SH-SY5Y (cell line): ENCODE data around the gene TEX55.

Experiments
- GATA2 ChIP-seq: IDR thresholded peaks from 2 replicates; pipeline ENCODE4 v1.6.1; 2011; ENCODE audit warnings: mild to moderate bottlenecking, low read depth, low read length
- GATA3 ChIP-seq: IDR thresholded peaks from 2 replicates; pipeline ENCODE4 v1.6.1; 2011; ENCODE audit warnings: low read depth, mild to moderate bottlenecking, low read length, moderate library complexity

Gene TEX55

GRCh38 chr3:119145500-119146167 lies at the start of gene TEX55:
Gene TEX55 (plus strand): TSS chr3:119146165. CDS start chr3:119146190, 25 bp downstream.
- TF ChIP-seq GATA3 = no peak
- TF ChIP-seq GATA2 = no peak

- no peak for TF ChIP-seq GATA2
- TF ChIP-seq GATA3 = no peak
Observed at GRCh38 chr3:119098003-119098402, 48.0 kb upstream of the TEX55 start.

- TF ChIP-seq GATA2 = no peak
- no peak for TF ChIP-seq GATA3
Observed at GRCh38 chr3:119098619-119099222, 47.2 kb upstream of the TEX55 start.

- TF ChIP-seq GATA3 (no peak), GATA2 (no peak)
Observed at GRCh38 chr3:119099785-119100184, 46.2 kb upstream of the TEX55 start.

- TF ChIP-seq GATA3 = no peak
- TF ChIP-seq GATA2 = no peak
Observed at GRCh38 chr3:119104031-119104430, 41.9 kb upstream of the TEX55 start.

GRCh38 chr3:119120480-119120879 lies 25.5 kb upstream of the TEX55 start:
- TF ChIP-seq GATA3 = no peak
- no peak for TF ChIP-seq GATA2

GRCh38 chr3:119122350-119122749 lies 23.6 kb upstream of the TEX55 start:
- TF ChIP-seq GATA3 (no peak), GATA2 (no peak)

- TF ChIP-seq GATA3 = no peak
- no peak for TF ChIP-seq GATA2
Observed at GRCh38 chr3:119125342-119125741, 20.6 kb upstream of the TEX55 start.

GRCh38 chr3:119125742-119126504 lies 20.0 kb upstream of the TEX55 start:
- no peak for TF ChIP-seq GATA3
- no peak for TF ChIP-seq GATA2

GRCh38 chr3:119140466-119140865 lies 5.5 kb upstream of the TEX55 start:
- TF ChIP-seq GATA3 = no peak
- no peak for TF ChIP-seq GATA2

GRCh38 chr3:119145128-119145499 lies 851 bp upstream of the TEX55 start:
- TF ChIP-seq GATA3 = no peak
- TF ChIP-seq GATA2 = no peak

- no peak for TF ChIP-seq GATA2
- no peak for TF ChIP-seq GATA3
Observed at GRCh38 chr3:119146578-119147375, 812 bp downstream of the TEX55 start.

GRCh38 chr3:119147494-119147893 lies 1.5 kb downstream of the TEX55 start:
- TF ChIP-seq GATA3 (no peak), GATA2 (no peak)

- TF ChIP-seq GATA2 (no peak), GATA3 (no peak)
Observed at GRCh38 chr3:119148493-119149180, 2.7 kb downstream of the TEX55 start.

- no peak for TF ChIP-seq GATA2
- TF ChIP-seq GATA3 = no peak
Observed at GRCh38 chr3:119149484-119149883, 3.5 kb downstream of the TEX55 start.

- no peak for TF ChIP-seq GATA2
- TF ChIP-seq GATA3 = no peak
Observed at GRCh38 chr3:119156868-119157267, 10.9 kb downstream of the TEX55 start.
